NT2/D1 (cell line): ENCODE results near the gene DDX42.

Source experiments
- SUZ12 ChIP-seq: IDR thresholded peaks from 2 replicates; pipeline ENCODE4 v1.6.1; 2011; ENCODE audit not compliant: insufficient read length, insufficient read depth; ENCODE audit errors: extremely low read depth
- YY1 ChIP-seq: IDR thresholded peaks from 2 replicates; pipeline ENCODE4 v1.6.1; 2011; ENCODE audit not compliant: insufficient read length, insufficient read depth
- ZNF274 ChIP-seq: IDR thresholded peaks from 2 replicates; pipeline ENCODE4 v1.6.1; 2011; ENCODE audit warnings: mild to moderate bottlenecking, low read depth, low read length

- no peak for TF ChIP-seq YY1
- TF ChIP-seq ZNF274 = no peak
- no peak for TF ChIP-seq SUZ12
Observed at GRCh38 chr17:63753215-63753614, 20.8 kb upstream of the DDX42 start.
